Measurements from ENCODE around the gene PPFIA3. TPM values are rescaled to one million over a fixed set of nuclear protein-coding genes. Genes with fewer than 3 reads are reported as not detected.
"Not testable (repeated sequence)": the region's sequence is repeated elsewhere in the genome, so short reads cannot be mapped to it uniquely, and the experiment has no call there.

Gene PPFIA3
- total and polyA plus RNA-seq, 2 of the 4 experiments (the other 2 are of a cell fraction): 0.90 to 2.4 TPM

DNA sequence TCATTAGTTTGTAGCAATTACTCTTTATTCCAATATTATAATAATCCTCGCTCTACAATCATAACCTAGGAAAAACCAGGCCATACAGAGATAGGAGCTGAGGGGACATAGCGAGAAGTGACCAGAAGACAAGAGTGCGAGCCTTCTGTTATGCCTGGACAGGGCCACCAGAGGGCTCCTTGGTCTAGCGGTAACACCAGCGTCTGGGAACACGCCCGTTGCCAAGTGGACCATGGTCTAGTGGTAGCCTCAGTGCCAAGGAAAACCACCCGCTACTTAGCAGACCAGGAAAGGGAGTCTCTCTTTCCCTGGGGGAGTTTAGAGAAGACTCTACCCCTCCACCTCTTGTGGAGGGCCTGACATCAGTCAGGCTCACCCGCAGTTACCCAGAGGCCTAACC is 44.5 kb upstream of the PPFIA3 start:
- H2AFZ ChIP-seq (replicated peaks; ENCODE audit: low read length, poor library complexity); H2BK120ac ChIP-seq (ENCODE audit: low read depth, low read length); POLR2A ChIA-PET (ENCODE audit: unreplicated experiment); H3K4ac ChIP-seq (ENCODE audit: low read depth, low read length); H2BK5ac ChIP-seq (ENCODE audit: low read depth, low read length, poor library complexity, severe bottlenecking); H4K8ac ChIP-seq (ENCODE audit: low read depth in 2 of 2, low read length in 2 of 2); H3K36me3 ChIP-seq (ENCODE audit: control insufficient read depth, insufficient read depth, low read length); H3K4me3 ChIP-seq (ENCODE audit: insufficient read depth, low read depth, low read length); H4K91ac ChIP-seq (ENCODE audit: insufficient read depth, low read depth, low read length); H4K20me1 ChIP-seq (ENCODE audit: insufficient read depth, low read length); H3K9ac ChIP-seq (ENCODE audit: low read depth, low read length); H2AK5ac ChIP-seq (ENCODE audit: low read depth, low read length); H3K9me1 ChIP-seq (ENCODE audit: insufficient read depth, low read length); H2BK15ac ChIP-seq (ENCODE audit: low read depth, low read length); H4K5ac ChIP-seq (ENCODE audit: low read depth, low read length); ATAC-seq (ENCODE audit: low read depth); H3K23ac ChIP-seq (ENCODE audit: low read depth, low read length); H2AK9ac ChIP-seq (replicated peaks; ENCODE audit: low read depth, low read length, poor library complexity); H3K4me2 ChIP-seq (ENCODE audit: low read depth, low read length); H3K56ac ChIP-seq (ENCODE audit: extremely low read depth, insufficient read depth, low read length); BruUV-seq (replicated peaks); H3K27ac ChIP-seq (ENCODE audit: insufficient read depth, low read length); H3K18ac ChIP-seq (ENCODE audit: low read depth, low read length); in situ Hi-C loops (cut with MboI; ENCODE audit: low sequenced_read_pairs); H3K4me1 ChIP-seq (ENCODE audit: control insufficient read depth, insufficient read depth, low read length); dilution Hi-C loops (cut with HindIII; ENCODE audit: low sequenced_read_pairs, unreplicated experiment); H3K14ac ChIP-seq (replicated peaks; ENCODE audit: low read depth, low read length); H2BK20ac ChIP-seq (ENCODE audit: low read depth, low read length); H3K79me1 ChIP-seq (ENCODE audit: low read depth in 1 of 2, low read length in 2 of 2): not testable (repeated sequence)
- intact Hi-C loops (cut with micrococcal nuclease): loop anchor here (1.0 to 5.0 kb wide), 2 partner anchors 70 to 83 kb away; partner anchors contain the start of genes GYS1 and RUVBL2
- peak; percentile 51 for TF ChIP-seq SMC3 (IDR thresholded peaks at IDR 0.05; ENCODE audit: low read depth, low read length)
- TF ChIP-seq RAD21 (IDR thresholded peaks at IDR 0.05; ENCODE audit: low read length): peak; percentile 52
- TF ChIP-seq CTCF (conservative IDR thresholded peaks at IDR 0.05; ENCODE audit: low read depth, low read length): peak; percentile 58
- peak; percentile 51 for DNase-seq
- CTCF ChIA-PET: interaction anchor here (0.8 to 1.8 kb wide), 4 partner anchors 8 to 82 kb away, joined by 3 to 4 read pairs (median 4); partner anchors contain the start of genes CGB7, GYS1, NTF4 and RUVBL2
- WGBS, 2 experiments (ENCODE audit: extremely low coverage in 2 of 2, insufficient read length in 1 of 2): no CpG with 5 or more reads among the region's 9 CpGs
- peaks cover 32% of the 10 kb centered on the region for H3K27me3 ChIP-seq (ENCODE audit: control insufficient read depth, insufficient read depth, low read length)
- peaks cover 13% of the 10 kb centered on the region for H3K9me3 ChIP-seq (ENCODE audit: control insufficient read depth, insufficient read depth, low read length)
